ENCODE data around the gene CBLC.

The CBLC gene

GRCh38 chr19:44811122-44811419 is 33.4 kb downstream of the CBLC start:
- H3K4me3 ChIP-seq (ENCODE audit: insufficient read depth in 1 of 2, low read depth in 1 of 2, low read length in 2 of 2): no peak overlapping the region
- H3K9ac ChIP-seq (ENCODE audit: low read length): no peak overlapping the region
- peaks cover 32% of the 10 kb centered on the region for H3K4me1 ChIP-seq (ENCODE audit: control insufficient read depth, insufficient read depth, low read depth, low read length)
- H2BK12ac ChIP-seq (ENCODE audit: low read length in 2 of 2): no peak overlapping the region
- H3K14ac ChIP-seq (ENCODE audit: low read length in 2 of 2): no peak overlapping the region
- WGBS: 93% methylated on average over 7 of the region's 7 CpGs
- no peak overlapping the region for H3K23ac ChIP-seq (ENCODE audit: low read length in 2 of 2)
- no peak overlapping the region for H4K8ac ChIP-seq (ENCODE audit: low read length)
- no peak overlapping the region for H3K18ac ChIP-seq (ENCODE audit: low read depth in 1 of 2, low read length in 2 of 2)
- no peak overlapping the region for H3K27ac ChIP-seq (ENCODE audit: low read length, poor library complexity, severe bottlenecking)
- H3K27me3 ChIP-seq (ENCODE audit: control insufficient read depth in 1 of 2, insufficient read depth in 1 of 2, low read length in 2 of 2): peaks cover 0 to 9% of the 10 kb centered on the region in 2 experiments
- H2AFZ ChIP-seq (ENCODE audit: low read depth, low read length): no peak overlapping the region
- H3K4ac ChIP-seq (ENCODE audit: low read depth in 1 of 2, low read length in 2 of 2): no peak overlapping the region
- no peak for DNase-seq
- no peaks in the 10 kb centered on the region for H3K9me3 ChIP-seq (ENCODE audit: control insufficient read depth, low read length)
- H2BK15ac ChIP-seq (ENCODE audit: low read depth, poor library complexity, severe bottlenecking): no peak overlapping the region
- H2BK120ac ChIP-seq (ENCODE audit: low read depth, low read length): no peak overlapping the region
- H3K36me3 ChIP-seq (ENCODE audit: control insufficient read depth in 1 of 2, insufficient read depth in 2 of 2, low read depth in 1 of 2, low read length in 2 of 2): peaks cover 0 to 23% of the 10 kb centered on the region in 2 experiments
- H3K79me1 ChIP-seq (replicated peaks; ENCODE audit: low read length, poor library complexity, severe bottlenecking): no peaks in the 10 kb centered on the region
- no peak overlapping the region for H4K91ac ChIP-seq (ENCODE audit: low read length)
- no peak overlapping the region for H2AK5ac ChIP-seq (ENCODE audit: low read length, severe bottlenecking)
- H3K4me2 ChIP-seq (ENCODE audit: low read length, poor library complexity, severe bottlenecking): no peak overlapping the region
- no peak overlapping the region for H2BK5ac ChIP-seq (ENCODE audit: low read depth, low read length, poor library complexity, severe bottlenecking)

DNA sequence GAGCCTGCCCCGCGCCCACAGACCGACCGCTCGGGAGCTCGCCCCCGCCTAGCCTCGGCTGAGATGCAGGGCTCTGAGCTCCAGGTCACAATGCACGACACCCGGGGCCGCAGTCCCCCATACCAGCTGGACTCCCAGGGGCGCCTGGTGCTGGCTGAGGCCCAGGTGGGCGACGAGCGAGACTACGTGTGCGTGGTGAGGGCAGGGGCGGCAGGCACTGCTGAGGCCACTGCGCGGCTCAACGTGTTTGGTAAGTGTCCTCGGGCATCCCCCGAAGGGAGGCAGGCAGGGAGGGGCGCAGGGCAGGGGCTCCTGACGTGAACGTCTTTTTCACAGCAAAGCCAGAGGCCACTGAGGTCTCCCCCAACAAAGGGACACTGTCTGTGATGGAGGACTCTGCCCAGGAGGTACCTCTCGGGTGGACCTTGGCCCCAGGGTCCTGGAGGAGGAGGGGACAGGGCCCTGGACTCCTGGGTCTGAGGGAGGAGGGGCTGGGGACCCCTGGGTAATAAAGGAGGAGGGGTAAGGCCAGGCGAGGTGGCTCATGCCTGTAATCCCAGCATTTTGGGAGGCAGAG is 34.5 kb downstream of the CBLC start:
- peak overlapping the region in 1 of 2 experiments; percentile 32 for H2BK12ac ChIP-seq (ENCODE audit: low read length in 2 of 2)
- no peak overlapping the region for H3K18ac ChIP-seq (ENCODE audit: low read depth in 1 of 2, low read length in 2 of 2)
- no peak overlapping the region for H3K9ac ChIP-seq (ENCODE audit: low read length)
- no peak overlapping the region for H4K8ac ChIP-seq (ENCODE audit: low read length)
- DNase-seq: no peak
- no peak overlapping the region for H4K91ac ChIP-seq (ENCODE audit: low read length)
- peaks cover 28% of the 10 kb centered on the region for H3K4me1 ChIP-seq (ENCODE audit: control insufficient read depth, insufficient read depth, low read depth, low read length)
- peaks cover 0 to 9% of the 10 kb centered on the region in 2 experiments for H3K27me3 ChIP-seq (ENCODE audit: control insufficient read depth in 1 of 2, insufficient read depth in 1 of 2, low read length in 2 of 2)
- no peak overlapping the region for H2BK5ac ChIP-seq (ENCODE audit: low read depth, low read length, poor library complexity, severe bottlenecking)
- no peak overlapping the region for H3K23ac ChIP-seq (ENCODE audit: low read length in 2 of 2)
- no peak overlapping the region for H2AK5ac ChIP-seq (ENCODE audit: low read length, severe bottlenecking)
- no peaks in the 10 kb centered on the region for H3K9me3 ChIP-seq (ENCODE audit: control insufficient read depth, low read length)
- peaks cover 0 to 23% of the 10 kb centered on the region in 2 experiments for H3K36me3 ChIP-seq (ENCODE audit: control insufficient read depth in 1 of 2, insufficient read depth in 2 of 2, low read depth in 1 of 2, low read length in 2 of 2)
- no peak overlapping the region for H3K27ac ChIP-seq (ENCODE audit: low read length, poor library complexity, severe bottlenecking)
- H2AFZ ChIP-seq (ENCODE audit: low read depth, low read length): no peak overlapping the region
- H3K4ac ChIP-seq (ENCODE audit: low read depth in 1 of 2, low read length in 2 of 2): no peak overlapping the region
- H3K14ac ChIP-seq (ENCODE audit: low read length in 2 of 2): no peak overlapping the region
- no peak overlapping the region for H2BK120ac ChIP-seq (ENCODE audit: low read depth, low read length)
- no peak overlapping the region for H2BK15ac ChIP-seq (ENCODE audit: low read depth, poor library complexity, severe bottlenecking)
- 95% methylated on average over 27 of the region's 28 CpGs for WGBS
- H3K79me1 ChIP-seq (replicated peaks; ENCODE audit: low read length, poor library complexity, severe bottlenecking): no peaks in the 10 kb centered on the region
- no peak overlapping the region for H3K4me2 ChIP-seq (ENCODE audit: low read length, poor library complexity, severe bottlenecking)
- H3K4me3 ChIP-seq (ENCODE audit: insufficient read depth in 1 of 2, low read depth in 1 of 2, low read length in 2 of 2): no peak overlapping the region

DNA sequence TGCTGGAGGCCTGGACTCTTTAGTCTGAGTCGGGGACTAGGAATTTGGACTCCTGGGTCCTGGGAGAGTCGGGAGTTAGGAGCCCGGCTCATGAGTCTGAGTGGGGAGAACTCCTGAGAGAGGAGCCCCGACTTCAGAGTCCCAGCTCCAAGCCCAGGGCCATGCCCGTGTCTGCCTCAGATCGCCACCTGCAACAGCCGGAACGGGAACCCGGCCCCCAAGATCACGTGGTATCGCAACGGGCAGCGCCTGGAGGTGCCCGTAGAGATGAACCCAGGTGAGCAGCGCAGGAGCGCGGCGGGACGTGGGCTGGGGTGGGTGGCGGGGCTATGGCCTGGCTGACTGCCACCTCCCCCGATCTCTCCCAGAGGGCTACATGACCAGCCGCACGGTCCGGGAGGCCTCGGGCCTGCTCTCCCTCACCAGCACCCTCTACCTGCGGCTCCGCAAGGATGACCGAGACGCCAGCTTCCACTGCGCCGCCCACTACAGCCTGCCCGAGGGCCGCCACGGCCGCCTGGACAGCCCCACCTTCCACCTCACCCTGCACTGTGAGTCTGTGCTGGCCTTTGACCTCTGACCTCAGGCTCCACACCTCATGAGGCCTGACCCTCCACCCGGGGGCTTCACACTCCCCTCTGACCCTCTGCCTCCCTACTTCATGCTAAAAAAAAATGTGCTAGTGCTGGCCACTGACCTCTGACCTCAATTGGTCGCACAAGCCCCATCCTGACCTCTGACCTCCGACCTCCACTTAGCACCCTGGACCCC is 35.6 kb downstream of the CBLC start:
- H2BK12ac ChIP-seq (ENCODE audit: low read length in 2 of 2): no peak overlapping the region
- WGBS: 88% methylated on average over 35 of the region's 38 CpGs
- no peak overlapping the region for H3K18ac ChIP-seq (ENCODE audit: low read depth in 1 of 2, low read length in 2 of 2)
- no peak overlapping the region for H4K91ac ChIP-seq (ENCODE audit: low read length)
- no peaks in the 10 kb centered on the region for H3K79me1 ChIP-seq (replicated peaks; ENCODE audit: low read length, poor library complexity, severe bottlenecking)
- H4K8ac ChIP-seq (ENCODE audit: low read length): no peak overlapping the region
- no peak overlapping the region for H2BK5ac ChIP-seq (ENCODE audit: low read depth, low read length, poor library complexity, severe bottlenecking)
- peak overlapping the region; percentile 86 for H2BK15ac ChIP-seq (ENCODE audit: low read depth, poor library complexity, severe bottlenecking)
- H2AK5ac ChIP-seq (ENCODE audit: low read length, severe bottlenecking): no peak overlapping the region
- no peak overlapping the region for H3K27ac ChIP-seq (ENCODE audit: low read length, poor library complexity, severe bottlenecking)
- H3K4me2 ChIP-seq (ENCODE audit: low read length, poor library complexity, severe bottlenecking): no peak overlapping the region
- H3K27me3 ChIP-seq (ENCODE audit: control insufficient read depth in 1 of 2, insufficient read depth in 1 of 2, low read length in 2 of 2): peaks cover 0 to 9% of the 10 kb centered on the region in 2 experiments
- no peak overlapping the region for H2BK120ac ChIP-seq (ENCODE audit: low read depth, low read length)
- peaks cover 0 to 23% of the 10 kb centered on the region in 2 experiments for H3K36me3 ChIP-seq (ENCODE audit: control insufficient read depth in 1 of 2, insufficient read depth in 2 of 2, low read depth in 1 of 2, low read length in 2 of 2)
- H3K4me3 ChIP-seq (ENCODE audit: insufficient read depth in 1 of 2, low read depth in 1 of 2, low read length in 2 of 2): no peak overlapping the region
- no peak overlapping the region for H3K9ac ChIP-seq (ENCODE audit: low read length)
- H2AFZ ChIP-seq (ENCODE audit: low read depth, low read length): no peak overlapping the region
- H3K9me3 ChIP-seq (ENCODE audit: control insufficient read depth, low read length): no peaks in the 10 kb centered on the region
- DNase-seq: no peak
- no peak overlapping the region for H3K23ac ChIP-seq (ENCODE audit: low read length in 2 of 2)
- H3K4me1 ChIP-seq (ENCODE audit: control insufficient read depth, insufficient read depth, low read depth, low read length): peaks cover 20% of the 10 kb centered on the region
- H3K4ac ChIP-seq (ENCODE audit: low read depth in 1 of 2, low read length in 2 of 2): no peak overlapping the region
- no peak overlapping the region for H3K14ac ChIP-seq (ENCODE audit: low read length in 2 of 2)

DNA sequence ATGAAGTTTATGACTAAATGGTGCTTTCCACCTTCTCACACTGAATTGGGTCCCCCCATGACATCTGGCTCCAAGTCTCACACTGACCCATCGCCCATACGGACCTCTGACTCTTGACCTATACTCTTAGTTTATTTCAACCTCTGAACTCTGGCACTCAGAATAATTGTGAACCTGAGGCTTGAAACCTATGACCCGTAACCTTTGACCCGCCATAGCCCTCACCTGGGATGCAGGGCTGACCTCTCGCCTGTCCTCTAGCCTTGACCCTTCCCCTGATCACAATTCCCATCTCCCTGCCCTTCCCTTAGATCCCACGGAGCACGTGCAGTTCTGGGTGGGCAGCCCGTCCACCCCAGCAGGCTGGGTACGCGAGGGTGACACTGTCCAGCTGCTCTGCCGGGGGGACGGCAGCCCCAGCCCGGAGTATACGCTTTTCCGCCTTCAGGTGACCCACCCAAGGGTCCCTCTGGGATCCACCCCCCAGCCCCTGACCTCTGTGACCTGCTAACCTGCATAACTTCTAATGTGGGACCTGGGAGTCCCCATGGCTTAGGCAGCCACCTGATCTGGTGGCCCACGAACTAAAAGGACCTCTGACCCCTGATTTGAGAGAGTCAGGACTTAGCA is 36.3 kb downstream of the CBLC start:
- no peak overlapping the region for H3K27ac ChIP-seq (ENCODE audit: low read length, poor library complexity, severe bottlenecking)
- 87% methylated on average over 16 of the region's 16 CpGs for WGBS
- H3K23ac ChIP-seq (ENCODE audit: low read length in 2 of 2): no peak overlapping the region
- H4K8ac ChIP-seq (ENCODE audit: low read length): no peak overlapping the region
- no peak overlapping the region for H3K4me3 ChIP-seq (ENCODE audit: insufficient read depth in 1 of 2, low read depth in 1 of 2, low read length in 2 of 2)
- no peaks in the 10 kb centered on the region for H3K79me1 ChIP-seq (replicated peaks; ENCODE audit: low read length, poor library complexity, severe bottlenecking)
- no peak overlapping the region for H2BK12ac ChIP-seq (ENCODE audit: low read length in 2 of 2)
- peaks cover 4 to 9% of the 10 kb centered on the region in 2 experiments for H3K27me3 ChIP-seq (ENCODE audit: control insufficient read depth in 1 of 2, insufficient read depth in 1 of 2, low read length in 2 of 2)
- H3K4ac ChIP-seq (ENCODE audit: low read depth in 1 of 2, low read length in 2 of 2): no peak overlapping the region
- H3K4me2 ChIP-seq (ENCODE audit: low read length, poor library complexity, severe bottlenecking): no peak overlapping the region
- no peak overlapping the region for H3K14ac ChIP-seq (ENCODE audit: low read length in 2 of 2)
- H3K36me3 ChIP-seq (ENCODE audit: control insufficient read depth in 1 of 2, insufficient read depth in 2 of 2, low read depth in 1 of 2, low read length in 2 of 2): peaks cover 0 to 23% of the 10 kb centered on the region in 2 experiments
- H4K91ac ChIP-seq (ENCODE audit: low read length): no peak overlapping the region
- no peak overlapping the region for H3K18ac ChIP-seq (ENCODE audit: low read depth in 1 of 2, low read length in 2 of 2)
- no peak overlapping the region for H2BK120ac ChIP-seq (ENCODE audit: low read depth, low read length)
- peak overlapping the region; percentile 45 for H2BK15ac ChIP-seq (ENCODE audit: low read depth, poor library complexity, severe bottlenecking)
- H3K4me1 ChIP-seq (ENCODE audit: control insufficient read depth, insufficient read depth, low read depth, low read length): peaks cover 14% of the 10 kb centered on the region
- H2AK5ac ChIP-seq (ENCODE audit: low read length, severe bottlenecking): no peak overlapping the region
- DNase-seq: no peak
- H2BK5ac ChIP-seq (ENCODE audit: low read depth, low read length, poor library complexity, severe bottlenecking): no peak overlapping the region
- no peak overlapping the region for H3K9ac ChIP-seq (ENCODE audit: low read length)
- no peaks in the 10 kb centered on the region for H3K9me3 ChIP-seq (ENCODE audit: control insufficient read depth, low read length)
- no peak overlapping the region for H2AFZ ChIP-seq (ENCODE audit: low read depth, low read length)
